Ascending aorta (tissue), 2 donors: ENCODE results near the gene OR10G7. TPM values are rescaled to one million over a fixed set of nuclear protein-coding genes. Genes with fewer than 3 reads are reported as not detected.
"Not testable (repeated sequence)": the region's sequence is repeated elsewhere in the genome, so short reads cannot be mapped to it uniquely, and the experiment has no call there.

Experiments
- DNase-seq, 2 donors: peaks; one replicate each; pipeline ENCODE4 v3.0.0-alpha.2; 2019; ENCODE audit warnings: low spot score in 2 of 2
- H3K27ac ChIP-seq, 2 donors: fragments of 200-600 bp; sonication (generic); one replicate each; pipeline ENCODE4 v1.5.1; 2016 to 2017; ENCODE audit warnings: mild to moderate bottlenecking in 1 of 2
- H3K27me3 ChIP-seq: fragments of 200-600 bp; sonication (generic); one replicate; pipeline ENCODE4 v1.5.1; 2017
- H3K36me3 ChIP-seq, 2 donors: fragments of 200-600 bp; sonication (generic); one replicate each; pipeline ENCODE4 v1.5.1; 2016
- H3K4me1 ChIP-seq, 2 donors: fragments of 200-600 bp; sonication (generic); one replicate each; pipeline ENCODE4 v1.5.1; 2016 to 2017; ENCODE audit warnings: mild to moderate bottlenecking in 1 of 2
- H3K4me3 ChIP-seq, 2 donors: fragments of 200-600 bp; sonication (generic); one replicate each; pipeline ENCODE4 v1.5.1; 2016 to 2017; ENCODE audit warnings: mild to moderate bottlenecking in 1 of 2
- H3K9me3 ChIP-seq, 2 donors: fragments of 200-600 bp; sonication (generic); one replicate each; pipeline ENCODE4 v1.5.1; 2016
- CTCF ChIP-seq, 3 experiments: fragments of 200-600 bp in 2 of 3; fragments of 450-650 bp in 1 of 3; sonication (generic) in 2 of 3; IDR thresholded peaks; one replicate each; pipeline ENCODE4 v1.5.1; 2016 to 2019; ENCODE audit warnings: antibody characterized with exemption in 3 of 3, mild to moderate bottlenecking in 1 of 3, moderate library complexity in 1 of 3
- intact Hi-C: fragments of 100-400 bp; cut with DNase I; formaldehyde crosslinking; loops from one replicate; pipeline ENCODE4 v1.15.1; 2023
- total RNA-seq: library from RNA; depleted of rRNA; stranded (reverse); fragments of >200 nt; gene quantifications from one replicate; pipeline ENCODE4 v1.1.0, GENCODE V29; 2016

The OR10G7 gene
- total RNA-seq, 1 donor from 2014 or later = not detected

- no peaks in the 10 kb centered on the region for H3K27me3 ChIP-seq
- H3K9me3 ChIP-seq = no peaks in the 10 kb centered on the region
- H3K4me1 ChIP-seq = no peaks in the 10 kb centered on the region
- H3K36me3 ChIP-seq = no peaks in the 10 kb centered on the region
- H3K27ac ChIP-seq = no peak overlapping the region
- no peak for TF ChIP-seq CTCF (IDR thresholded peaks at IDR 0.05)
- intact Hi-C loops = no loop called here
- H3K4me3 ChIP-seq = no peak overlapping the region
- no peak for DNase-seq
These were observed 1.6 kb downstream of the OR10G7 start for GRCh38 chr11:124039557-124039956.

- Histone ChIP-seq H3K4me3 (no peak overlapping the region), H3K36me3 (no peaks in the 10 kb centered on the region), H3K9me3 (no peaks in the 10 kb centered on the region), H3K27ac (no peak overlapping the region), H3K4me1 (no peaks in the 10 kb centered on the region), H3K27me3 (no peaks in the 10 kb centered on the region)
- no peak for TF ChIP-seq CTCF (IDR thresholded peaks at IDR 0.05)
- intact Hi-C loops = no loop called here
- DNase-seq = no peak
These were observed 4.5 kb downstream of the OR10G7 start for GRCh38 chr11:124036666-124037065.

- Histone ChIP-seq H3K36me3 (no peaks in the 10 kb centered on the region), H3K9me3 (no peaks in the 10 kb centered on the region), H3K27me3 (no peaks in the 10 kb centered on the region), H3K4me1 (no peaks in the 10 kb centered on the region), H3K4me3 (no peak within 1 kb of the TSS), H3K27ac (no peak within 1 kb of the TSS)
- no peak for DNase-seq
- intact Hi-C loops = no loop called here
- no peak for TF ChIP-seq CTCF (IDR thresholded peaks at IDR 0.05)
These were observed 14.6 kb downstream of the OR10G7 start, which contains the start of gene OR10G8 for GRCh38 chr11:124026498-124026897. Gene OR10G8 (plus strand): TSS chr11:124026798. CDS start chr11:124029623, 2,825 bp downstream.

- H3K27ac ChIP-seq, H3K9me3 ChIP-seq, H3K27me3 ChIP-seq, DNase-seq, H3K36me3 ChIP-seq, intact Hi-C loops, H3K4me1 ChIP-seq, H3K4me3 ChIP-seq: not testable (repeated sequence)
These were observed 25.3 kb downstream of the OR10G7 start for GRCh38 chr11:124015837-124016236.

GRCh38 chr11:124012697-124013096 lies 28.4 kb downstream of the OR10G7 start, which contains the start of gene OR10G4:
Gene OR10G4 (plus strand): TSS chr11:124012997. CDS start chr11:124015575, 2,578 bp downstream.
- Histone ChIP-seq H3K36me3 (no peaks in the 10 kb centered on the region), H3K27ac (no peak within 1 kb of the TSS), H3K4me3 (no peak within 1 kb of the TSS), H3K9me3 (no peaks in the 10 kb centered on the region), H3K4me1 (no peaks in the 10 kb centered on the region), H3K27me3 (no peaks in the 10 kb centered on the region)
- intact Hi-C loops = no loop called here
- DNase-seq = no peak
- no peak for TF ChIP-seq CTCF (IDR thresholded peaks at IDR 0.05)

- no peaks in the 10 kb centered on the region for H3K36me3 ChIP-seq
- no peak for DNase-seq
- intact Hi-C loops = no loop called here
- H3K4me1 ChIP-seq = no peaks in the 10 kb centered on the region
- H3K9me3 ChIP-seq = no peaks in the 10 kb centered on the region
- no peak within 1 kb of the TSS for H3K27ac ChIP-seq
- no peak for TF ChIP-seq CTCF (IDR thresholded peaks at IDR 0.05)
- no peaks in the 10 kb centered on the region for H3K27me3 ChIP-seq
- H3K4me3 ChIP-seq = no peak within 1 kb of the TSS
These were observed 46.0 kb downstream of the OR10G7 start, which contains the start of gene OR10G6 for GRCh38 chr11:123995119-123995518. Gene OR10G6 (minus strand): TSS chr11:123995161. CDS start chr11:123995161, 0 bp downstream.

Other genes with a start within 250 kb of the OR10G7 start
- gene OR6M1, start 235.0 kb downstream of the OR10G7 start, total RNA-seq = not detected
- not detected for gene TMEM225, start 155.7 kb downstream of the OR10G7 start, total RNA-seq
- not detected for gene OR8D4, start 139.2 kb downstream of the OR10G7 start, total RNA-seq
- not detected for gene OR4D5, start 101.7 kb downstream of the OR10G7 start, total RNA-seq
- not detected for gene OR6T1, start 97.5 kb downstream of the OR10G7 start, total RNA-seq
- not detected for gene OR10S1, start 63.5 kb downstream of the OR10G7 start, total RNA-seq
- not detected for gene OR10G6, start 46.2 kb downstream of the OR10G7 start, total RNA-seq
- not detected for gene OR10G4, start 28.3 kb downstream of the OR10G7 start, total RNA-seq
- gene OR10G9, start 18.3 kb downstream of the OR10G7 start, total RNA-seq = not detected
- not detected for gene OR10G8, start 14.5 kb downstream of the OR10G7 start, total RNA-seq
- 7.6 TPM for gene VWA5A, start 74.1 kb upstream of the OR10G7 start, total RNA-seq
- gene OR10D3, start 142.0 kb upstream of the OR10G7 start, total RNA-seq = not detected
- not detected for gene OR8G1, start 199.8 kb upstream of the OR10G7 start, total RNA-seq
- not detected for gene OR8G5, start 215.1 kb upstream of the OR10G7 start, total RNA-seq